HG02571 (cell line): Measurements from ENCODE around the gene PNKD.
"Not testable (repeated sequence)": the region's sequence is repeated elsewhere in the genome, so short reads cannot be mapped to it uniquely, and the experiment has no call there.

ENCODE experiments used
- ATAC-seq: cut with Tn5 transposase; IDR thresholded peaks from one replicate; pipeline ENCODE4 v1.9.1; 2021; ENCODE audit warnings: mild to moderate bottlenecking, moderate library complexity; ENCODE audit not compliant: unreplicated experiment

PNKD gene

GRCh38 chr2:218314764-218315163, 44.4 kb downstream of the PNKD start:
- ATAC-seq, result not testable (repeated sequence)

- no peak for ATAC-seq
Measured at GRCh38 chr2:218315397-218315796, 45.1 kb downstream of the PNKD start.

GRCh38 chr2:218317303-218317630, 46.9 kb downstream of the PNKD start:
- no peak for ATAC-seq

- ATAC-seq, result no peak
Measured at GRCh38 chr2:218317835-218318234, 47.5 kb downstream of the PNKD start.

GRCh38 chr2:218318241-218318640, 47.9 kb downstream of the PNKD start:
- ATAC-seq, result no peak

GRCh38 chr2:218319813-218320365, 49.6 kb downstream of the PNKD start:
- ATAC-seq, result no peak

- no peak for ATAC-seq
Measured at GRCh38 chr2:218320704-218321336, 50.5 kb downstream of the PNKD start.

- ATAC-seq, result peak; percentile 66
Measured at GRCh38 chr2:218322768-218323525, 52.6 kb downstream of the PNKD start.

- ATAC-seq, result no peak
Measured at GRCh38 chr2:218323526-218324472, 53.5 kb downstream of the PNKD start.

GRCh38 chr2:218325566-218326160, 55.3 kb downstream of the PNKD start:
- ATAC-seq, result no peak

- no peak for ATAC-seq
Measured at GRCh38 chr2:218326315-218326714, 56.0 kb downstream of the PNKD start.

GRCh38 chr2:218327451-218328210, 57.3 kb downstream of the PNKD start:
- no peak for ATAC-seq

GRCh38 chr2:218328294-218328693, 58.0 kb downstream of the PNKD start:
- ATAC-seq, result no peak

- peak; percentile 43 for ATAC-seq
Measured at GRCh38 chr2:218329027-218329825, 58.9 kb downstream of the PNKD start.

- ATAC-seq, result peak; percentile 38
Measured at GRCh38 chr2:218329826-218330593, 59.7 kb downstream of the PNKD start.

- no peak for ATAC-seq
Measured at GRCh38 chr2:218331745-218332144, 61.4 kb downstream of the PNKD start.

- ATAC-seq, result no peak
Measured at GRCh38 chr2:218332288-218332687, 62.0 kb downstream of the PNKD start.

- ATAC-seq, result no peak
Measured at GRCh38 chr2:218332920-218333645, 62.8 kb downstream of the PNKD start.
